ENCODE data around the gene ZNF135.

Gene ZNF135

DNA sequence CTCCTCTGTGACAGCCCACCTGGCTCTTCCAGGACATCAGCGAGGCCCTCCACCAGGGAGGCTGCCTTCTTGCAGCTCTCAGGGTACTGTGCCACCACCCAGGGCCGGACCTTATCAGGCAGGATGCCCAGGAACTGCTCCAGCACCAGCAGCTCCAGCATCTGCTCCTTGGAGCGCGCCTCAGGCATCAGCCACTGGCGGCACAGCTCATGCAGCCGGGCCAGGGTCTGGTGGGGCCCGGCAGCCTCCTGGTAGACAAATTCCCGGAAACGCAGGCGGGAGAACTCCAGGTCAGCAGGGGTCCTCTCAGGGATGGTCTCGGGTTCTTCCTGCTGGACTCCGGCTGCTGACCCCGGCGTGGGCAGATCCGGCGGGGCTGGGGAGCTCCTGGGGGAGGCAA, 30.8 kb downstream of the ZNF135 start:
- no peak overlapping the region for H3K4me3 ChIP-seq (ENCODE audit: low read depth, low read length)
- TF ChIP-seq CTCF (IDR thresholded peaks at IDR 0.05; ENCODE audit: control insufficient read depth, extremely low read depth, insufficient read depth), result no peak
- DNase-seq (ENCODE audit: low read depth), result no peak

DNA sequence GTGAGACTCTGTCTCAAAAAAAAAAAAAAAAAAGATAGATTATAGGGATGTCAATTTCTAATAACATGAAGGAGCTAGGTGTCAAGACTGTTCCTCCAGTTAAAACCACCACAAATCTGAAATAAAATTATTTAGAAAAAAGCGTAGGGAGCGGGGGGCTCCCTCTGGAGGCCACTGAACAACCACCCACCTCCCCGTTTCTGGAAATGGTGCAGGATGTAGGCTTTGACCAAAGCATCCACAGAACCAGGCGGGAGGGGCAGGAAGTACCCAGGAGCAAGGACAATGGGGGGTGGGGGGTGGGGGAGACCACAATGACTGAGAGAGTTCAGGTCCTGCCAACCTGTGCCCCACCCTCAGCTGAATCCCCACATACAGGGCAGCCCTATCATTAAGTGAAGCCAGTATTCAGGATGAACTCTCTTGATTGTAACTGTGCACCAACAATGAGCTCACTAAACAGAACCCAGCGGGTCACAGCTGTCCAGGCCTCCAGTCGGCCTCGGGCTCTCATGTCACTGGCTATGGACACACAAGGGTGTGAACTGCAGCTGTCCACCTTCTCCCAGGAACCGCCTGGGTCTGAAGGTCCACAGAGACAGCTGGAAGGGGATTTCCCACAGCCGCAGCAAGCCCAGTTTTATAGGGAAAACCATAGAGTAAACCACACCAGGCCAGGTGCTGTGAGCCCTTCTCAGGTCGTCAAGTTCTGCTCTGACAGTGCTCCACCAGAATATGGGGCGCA, 32.3 kb downstream of the ZNF135 start:
- no peak for DNase-seq (ENCODE audit: low read depth)
- no peak overlapping the region for H3K4me3 ChIP-seq (ENCODE audit: low read depth, low read length)
- no peak for TF ChIP-seq CTCF (IDR thresholded peaks at IDR 0.05; ENCODE audit: control insufficient read depth, extremely low read depth, insufficient read depth)

- no peak for TF ChIP-seq CTCF (IDR thresholded peaks at IDR 0.05; ENCODE audit: control insufficient read depth, extremely low read depth, insufficient read depth)
- DNase-seq (ENCODE audit: low read depth), result no peak
These were observed 34.0 kb downstream of the ZNF135 start for GRCh38 chr19:58093071-58093470.

DNA sequence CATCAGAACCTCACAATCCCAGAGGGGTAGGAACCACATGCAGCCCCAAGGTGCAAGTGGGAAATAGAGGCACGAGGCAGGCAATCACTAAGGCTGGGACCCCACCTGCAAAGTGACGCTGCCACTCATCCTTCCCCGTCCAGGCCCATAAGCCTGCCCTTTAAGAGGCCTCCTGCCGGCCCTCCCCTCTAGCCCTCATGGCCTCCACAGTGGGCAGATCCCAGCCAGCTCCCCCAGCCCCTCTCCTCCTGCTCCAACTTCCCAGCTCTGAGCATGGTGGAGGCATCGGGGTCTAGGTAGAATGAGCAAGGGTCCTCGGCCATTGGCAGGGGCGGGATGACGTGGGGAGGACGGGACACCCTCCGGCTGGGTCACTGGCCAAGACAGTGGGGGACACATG, 36.2 kb downstream of the ZNF135 start:
- H3K4me3 ChIP-seq (ENCODE audit: low read depth, low read length), result no peak overlapping the region
- TF ChIP-seq CTCF (IDR thresholded peaks at IDR 0.05; ENCODE audit: control insufficient read depth, extremely low read depth, insufficient read depth), result no peak
- DNase-seq (ENCODE audit: low read depth), result no peak

More at GRCh38 chr19:58093071-58093470, 34.0 kb downstream of the ZNF135 start:
- H3K4me3 ChIP-seq (ENCODE audit: low read depth, low read length), result no peak overlapping the region

DNA sequence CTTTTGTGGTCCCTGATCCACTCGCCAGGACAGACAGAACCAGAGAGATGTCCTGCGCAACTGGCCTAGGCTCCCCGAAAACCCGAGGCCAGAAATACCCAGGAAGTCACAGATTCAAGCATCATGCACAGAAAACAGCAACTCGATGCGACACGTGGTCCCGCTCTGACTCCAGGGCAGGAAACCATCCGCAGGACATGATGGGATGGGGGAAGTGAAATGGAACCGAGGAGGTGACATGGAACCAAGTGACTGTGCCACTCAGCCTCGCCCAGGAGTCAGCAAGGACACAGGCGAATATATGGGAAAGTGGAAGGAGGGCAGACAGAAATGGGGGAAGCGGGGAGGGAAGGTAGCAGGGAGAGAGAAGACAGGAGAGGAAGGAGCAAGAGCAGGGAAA, 37.8 kb downstream of the ZNF135 start:
- DNase-seq (ENCODE audit: low read depth), result no peak
- no peak for TF ChIP-seq CTCF (IDR thresholded peaks at IDR 0.05; ENCODE audit: control insufficient read depth, extremely low read depth, insufficient read depth)

GRCh38 chr19:58097349-58097748, 38.3 kb downstream of the ZNF135 start:
- DNase-seq (ENCODE audit: low read depth), result no peak
- no peak for TF ChIP-seq CTCF (IDR thresholded peaks at IDR 0.05; ENCODE audit: control insufficient read depth, extremely low read depth, insufficient read depth)
- peak overlapping the region; percentile 88 for H3K4me3 ChIP-seq (ENCODE audit: low read depth, low read length)

More for the DNA sequence above, 37.8 kb downstream of the ZNF135 start:
- peak overlapping the region; percentile 88 for H3K4me3 ChIP-seq (ENCODE audit: low read depth, low read length)
